ENCODE results near the gene USP6NL. TPM values are rescaled to one million over a fixed set of nuclear protein-coding genes. Genes with fewer than 3 reads are reported as not detected.

Gene USP6NL
- polyA plus RNA-seq, 3 donors, result 5.5 to 7.7 (median 6.7) TPM

DNA sequence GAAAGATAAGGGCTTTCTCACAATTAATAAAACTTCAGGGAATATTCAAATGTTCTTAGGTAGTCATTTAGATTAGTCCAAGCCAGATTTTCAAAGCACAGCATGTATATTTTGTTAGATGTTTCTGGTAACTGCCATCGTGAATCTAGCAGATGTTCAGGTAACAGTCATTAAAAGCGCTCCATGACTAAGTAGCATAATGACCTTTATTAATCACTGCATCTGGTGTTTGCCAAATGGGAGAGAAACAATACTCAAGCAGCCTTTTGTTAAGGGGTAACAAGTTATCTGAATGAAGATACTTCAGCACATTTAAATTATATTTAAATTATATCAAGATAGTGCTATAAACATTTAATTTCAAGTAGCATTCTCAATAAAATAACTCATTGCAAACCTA, 47.5 kb downstream of the USP6NL start:
- Mint-ChIP-seq H3K27me3 (ENCODE audit: low read depth in 3 of 3) (peaks cover 0 to 2% (median 1%) of the 10 kb centered on the region in 3 donors), H3K4me3 (no peak overlapping the region), H3K4me1 (peaks cover 37% of the 10 kb centered on the region), H3K27ac (peak overlapping the region in 1 of 7 donors; percentile 79), H3K36me3 (peaks cover 2 to 3% of the 10 kb centered on the region in 2 donors), H3K9me3 (peaks cover 0 to 2% (median 0%) of the 10 kb centered on the region in 7 donors)
- H3K27me3 ChIP-seq (ENCODE audit: control insufficient read depth in 2 of 2, insufficient read depth in 2 of 2, low read length in 2 of 2), result no peaks in the 10 kb centered on the region
- no peak for DNase-seq
- no CpG with 5 or more reads among the region's 2 CpGs for WGBS (ENCODE audit: insufficient coverage)
- no peak overlapping the region for H3K27ac ChIP-seq (ENCODE audit: low read depth in 1 of 2, low read length in 2 of 2)
- peaks cover 4% of the 10 kb centered on the region for H4K20me1 ChIP-seq (ENCODE audit: insufficient read depth, low read length)
- no peak overlapping the region for H3K4me3 ChIP-seq (replicated peaks in 1 of 3; ENCODE audit: low read depth in 2 of 3, low read length in 3 of 3)
- no peak overlapping the region for H3K4me2 ChIP-seq (replicated peaks; ENCODE audit: extremely low read depth, low read length, poor library complexity, severe bottlenecking)
- H3K36me3 ChIP-seq (replicated peaks in 1 of 2; ENCODE audit: control insufficient read depth in 1 of 2, insufficient read depth in 2 of 2, low read length in 2 of 2), result no peaks in the 10 kb centered on the region
- TF ChIP-seq, protein P1, sequence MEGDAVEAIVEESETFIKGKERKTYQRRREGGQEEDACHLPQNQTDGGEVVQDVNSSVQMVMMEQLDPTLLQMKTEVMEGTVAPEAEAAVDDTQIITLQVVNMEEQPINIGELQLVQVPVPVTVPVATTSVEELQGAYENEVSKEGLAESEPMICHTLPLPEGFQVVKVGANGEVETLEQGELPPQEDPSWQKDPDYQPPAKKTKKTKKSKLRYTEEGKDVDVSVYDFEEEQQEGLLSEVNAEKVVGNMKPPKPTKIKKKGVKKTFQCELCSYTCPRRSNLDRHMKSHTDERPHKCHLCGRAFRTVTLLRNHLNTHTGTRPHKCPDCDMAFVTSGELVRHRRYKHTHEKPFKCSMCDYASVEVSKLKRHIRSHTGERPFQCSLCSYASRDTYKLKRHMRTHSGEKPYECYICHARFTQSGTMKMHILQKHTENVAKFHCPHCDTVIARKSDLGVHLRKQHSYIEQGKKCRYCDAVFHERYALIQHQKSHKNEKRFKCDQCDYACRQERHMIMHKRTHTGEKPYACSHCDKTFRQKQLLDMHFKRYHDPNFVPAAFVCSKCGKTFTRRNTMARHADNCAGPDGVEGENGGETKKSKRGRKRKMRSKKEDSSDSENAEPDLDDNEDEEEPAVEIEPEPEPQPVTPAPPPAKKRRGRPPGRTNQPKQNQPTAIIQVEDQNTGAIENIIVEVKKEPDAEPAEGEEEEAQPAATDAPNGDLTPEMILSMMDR (IDR thresholded peaks at IDR 0.05), result no peak
- H3K79me2 ChIP-seq (ENCODE audit: insufficient read depth, low read length), result peaks cover 29% of the 10 kb centered on the region
- no peak overlapping the region for H2AFZ ChIP-seq (ENCODE audit: insufficient read depth, low read depth, low read length, poor library complexity, severe bottlenecking)
- H3K4me1 ChIP-seq (ENCODE audit: control insufficient read depth in 1 of 2, insufficient read depth in 2 of 2, low read length in 2 of 2), result peaks cover 16 to 22% of the 10 kb centered on the region in 2 donors
- no peaks in the 10 kb centered on the region for H3K9me3 ChIP-seq (replicated peaks in 1 of 2; ENCODE audit: control insufficient read depth in 1 of 2, insufficient read depth in 1 of 2, low read length in 2 of 2)
- H3K9ac ChIP-seq (ENCODE audit: insufficient read depth, low read length, poor library complexity, severe bottlenecking), result no peak overlapping the region
- intact Hi-C loops (cut with micrococcal nuclease), result no loop called here

GRCh38 chr10:11562888-11563287, 48.6 kb downstream of the USP6NL start:
- H3K27ac Mint-ChIP-seq, result no peak overlapping the region
- no CpG with 5 or more reads among the region's 1 CpG for WGBS (ENCODE audit: insufficient coverage)

More at GRCh38 chr10:11562888-11563287, 48.6 kb downstream of the USP6NL start:
- Histone ChIP-seq H3K4me1 (ENCODE audit: control insufficient read depth in 1 of 2, insufficient read depth in 2 of 2, low read length in 2 of 2) (peaks cover 16 to 22% of the 10 kb centered on the region in 2 donors), H3K79me2 (ENCODE audit: insufficient read depth, low read length) (peaks cover 26% of the 10 kb centered on the region), H4K20me1 (ENCODE audit: insufficient read depth, low read length) (peaks cover 8% of the 10 kb centered on the region), H2AFZ (ENCODE audit: insufficient read depth, low read depth, low read length, poor library complexity, severe bottlenecking) (no peak overlapping the region), H3K4me3 (replicated peaks in 1 of 3; ENCODE audit: low read depth in 2 of 3, low read length in 3 of 3) (no peak overlapping the region), H3K9me3 (replicated peaks in 1 of 2; ENCODE audit: control insufficient read depth in 1 of 2, insufficient read depth in 1 of 2, low read length in 2 of 2) (no peaks in the 10 kb centered on the region), H3K27me3 (ENCODE audit: control insufficient read depth in 2 of 2, insufficient read depth in 2 of 2, low read length in 2 of 2) (no peaks in the 10 kb centered on the region), H3K9ac (ENCODE audit: insufficient read depth, low read length, poor library complexity, severe bottlenecking) (no peak overlapping the region), H3K36me3 (replicated peaks in 1 of 2; ENCODE audit: control insufficient read depth in 1 of 2, insufficient read depth in 2 of 2, low read length in 2 of 2) (no peaks in the 10 kb centered on the region), H3K27ac (ENCODE audit: low read depth in 1 of 2, low read length in 2 of 2) (no peak overlapping the region), H3K4me2 (replicated peaks; ENCODE audit: extremely low read depth, low read length, poor library complexity, severe bottlenecking) (no peak overlapping the region)
- TF ChIP-seq, protein P1 (IDR thresholded peaks at IDR 0.05), result no peak
- H3K27me3 Mint-ChIP-seq (ENCODE audit: low read depth in 3 of 3), result peaks cover 0 to 3% (median 2%) of the 10 kb centered on the region in 3 donors
- H3K4me3 Mint-ChIP-seq, result no peak overlapping the region
- no peak for DNase-seq
- H3K4me1 Mint-ChIP-seq, result peaks cover 37% of the 10 kb centered on the region
- peaks cover 0 to 2% (median 0%) of the 10 kb centered on the region in 7 donors for H3K9me3 Mint-ChIP-seq
- intact Hi-C loops (cut with micrococcal nuclease), result no loop called here
- peaks cover 2 to 3% of the 10 kb centered on the region in 2 donors for H3K36me3 Mint-ChIP-seq

Data from CD14-positive monocyte (primary cell).